HCT116 (cell line): ENCODE results near the gene WWOX.

Experiments
- ELF1 ChIP-seq: IDR thresholded peaks from 2 replicates; pipeline ENCODE4 v1.6.1; 2012; ENCODE audit warnings: low read depth, borderline replicate concordance
- EZH2 ChIP-seq: fragments of 200-600 bp; sonication (generic); IDR thresholded peaks from 2 replicates; pipeline ENCODE4 v1.6.1; 2017; ENCODE audit warnings: antibody characterized with exemption, mixed run types
- JUND ChIP-seq: IDR thresholded peaks from 2 replicates; pipeline ENCODE4 v1.6.1; 2012
- POLR2A ChIP-seq: IDR thresholded peaks from 2 replicates; pipeline ENCODE4 v1.7.0; 2011; ENCODE audit warnings: borderline replicate concordance; ENCODE audit not compliant: insufficient read depth, insufficient read length; ENCODE audit errors: extremely low read depth
- POLR2AphosphoS5 ChIP-seq: IDR thresholded peaks from 2 replicates; pipeline ENCODE4 v1.6.1; 2011; ENCODE audit warnings: mild to moderate bottlenecking, low read depth, low read length, moderate library complexity
- SP1 ChIP-seq: IDR thresholded peaks from 2 replicates; pipeline ENCODE4 v1.6.1; 2012; ENCODE audit warnings: low read depth
- SRF ChIP-seq: IDR thresholded peaks from 2 replicates; pipeline ENCODE4 v1.6.1; 2012; ENCODE audit warnings: low read depth
- ZNF274 ChIP-seq: fragments of 200-500 bp; sonication (Bioruptor generic); IDR thresholded peaks from 2 replicates; pipeline ENCODE4 v1.6.1; 2014; ENCODE audit warnings: mild to moderate bottlenecking, low read depth, low read length, inconsistent platforms
- TF ChIP-seq, protein P1 (sequence below): IDR thresholded peaks from 2 replicates; pipeline ENCODE4 v1.6.1; 2012; ENCODE audit warnings: low read depth

DNA sequence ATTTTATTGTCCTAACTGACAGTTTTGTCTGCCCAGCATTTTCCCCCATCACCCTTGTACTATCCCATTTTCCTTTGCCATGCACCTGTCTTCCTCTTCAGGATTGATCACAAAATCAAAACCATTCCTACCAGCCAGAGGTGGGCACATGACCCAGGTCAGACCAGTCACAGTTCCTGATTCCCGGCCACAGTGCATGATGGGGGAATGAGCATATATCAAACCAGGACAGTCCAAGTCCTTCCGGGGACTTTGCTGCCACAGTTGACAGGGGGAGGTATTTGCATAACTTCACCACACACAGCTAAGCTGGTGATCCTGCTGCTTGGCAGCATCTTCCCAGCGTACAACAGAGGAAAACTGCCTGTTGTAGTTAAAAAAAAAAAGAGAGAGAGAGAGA is 493.9 kb downstream of the WWOX start:
- TF ChIP-seq JUND (no peak), SRF (no peak), POLR2A (no peak), POLR2AphosphoS5 (no peak), ELF1 (no peak), ZNF274 (no peak), EZH2 (no peak), SP1 (no peak)
- TF ChIP-seq, protein P1, sequence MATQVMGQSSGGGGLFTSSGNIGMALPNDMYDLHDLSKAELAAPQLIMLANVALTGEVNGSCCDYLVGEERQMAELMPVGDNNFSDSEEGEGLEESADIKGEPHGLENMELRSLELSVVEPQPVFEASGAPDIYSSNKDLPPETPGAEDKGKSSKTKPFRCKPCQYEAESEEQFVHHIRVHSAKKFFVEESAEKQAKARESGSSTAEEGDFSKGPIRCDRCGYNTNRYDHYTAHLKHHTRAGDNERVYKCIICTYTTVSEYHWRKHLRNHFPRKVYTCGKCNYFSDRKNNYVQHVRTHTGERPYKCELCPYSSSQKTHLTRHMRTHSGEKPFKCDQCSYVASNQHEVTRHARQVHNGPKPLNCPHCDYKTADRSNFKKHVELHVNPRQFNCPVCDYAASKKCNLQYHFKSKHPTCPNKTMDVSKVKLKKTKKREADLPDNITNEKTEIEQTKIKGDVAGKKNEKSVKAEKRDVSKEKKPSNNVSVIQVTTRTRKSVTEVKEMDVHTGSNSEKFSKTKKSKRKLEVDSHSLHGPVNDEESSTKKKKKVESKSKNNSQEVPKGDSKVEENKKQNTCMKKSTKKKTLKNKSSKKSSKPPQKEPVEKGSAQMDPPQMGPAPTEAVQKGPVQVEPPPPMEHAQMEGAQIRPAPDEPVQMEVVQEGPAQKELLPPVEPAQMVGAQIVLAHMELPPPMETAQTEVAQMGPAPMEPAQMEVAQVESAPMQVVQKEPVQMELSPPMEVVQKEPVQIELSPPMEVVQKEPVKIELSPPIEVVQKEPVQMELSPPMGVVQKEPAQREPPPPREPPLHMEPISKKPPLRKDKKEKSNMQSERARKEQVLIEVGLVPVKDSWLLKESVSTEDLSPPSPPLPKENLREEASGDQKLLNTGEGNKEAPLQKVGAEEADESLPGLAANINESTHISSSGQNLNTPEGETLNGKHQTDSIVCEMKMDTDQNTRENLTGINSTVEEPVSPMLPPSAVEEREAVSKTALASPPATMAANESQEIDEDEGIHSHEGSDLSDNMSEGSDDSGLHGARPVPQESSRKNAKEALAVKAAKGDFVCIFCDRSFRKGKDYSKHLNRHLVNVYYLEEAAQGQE = no peak
